Measurements from ENCODE around the gene RRN3. TPM values are rescaled to one million over a fixed set of nuclear protein-coding genes. Genes with fewer than 3 reads are reported as not detected.

Gene RRN3
- polyA plus RNA-seq, 1 donor (not counting 4 experiments of a cell fraction or from before 2014, with no cell fraction given): 60.3 TPM

- H3K4me2 ChIP-seq (ENCODE audit: control insufficient read depth, extremely low read depth, insufficient read depth, low read depth, low read length): peak overlapping the region; percentile 85
- dilution Hi-C loops (cut with MboI; ENCODE audit: extremely low pct_ligation_motif_present, low sequenced_read_pairs): no loop called here
- no peak overlapping the region for H3K27ac ChIP-seq (ENCODE audit: control insufficient read depth, insufficient read depth, low read length)
- FAIRE-seq (no peak), DNase-seq (ENCODE audit: low read depth, low spot score) (no peak)
- H3K4me1 ChIP-seq (ENCODE audit: control insufficient read depth, extremely low read depth, insufficient read depth, low read length): peaks cover 6% of the 10 kb centered on the region
- TF ChIP-seq CTCF (optimal IDR thresholded peaks at IDR 0.05 in 1 of 3, IDR thresholded peaks at IDR 0.05 in 1 of 3, conservative IDR thresholded peaks at IDR 0.05 in 1 of 3; ENCODE audit: extremely low read depth in 1 of 3, insufficient read depth in 2 of 3, low read length in 3 of 3) (no peak), EZH2 (IDR thresholded peaks at IDR 0.05; ENCODE audit: low read length) (no peak)
- peak overlapping the region; percentile 77 to 92 (median 80) for H3K4me3 ChIP-seq (ENCODE audit: control insufficient read depth in 2 of 3, extremely low read depth in 1 of 3, insufficient read depth in 2 of 3, low read depth in 1 of 3, low read length in 3 of 3)
- no peaks in the 10 kb centered on the region for H3K9me1 ChIP-seq (ENCODE audit: control insufficient read depth, extremely low read depth, insufficient read depth, low read length)
- peaks cover 25% of the 10 kb centered on the region for H3K79me2 ChIP-seq (ENCODE audit: control insufficient read depth, insufficient read depth, low read length)
- H3K36me3 ChIP-seq (ENCODE audit: control insufficient read depth in 2 of 2, extremely low read depth in 1 of 2, insufficient read depth in 2 of 2, low read length in 2 of 2): peaks cover 0 to 4% of the 10 kb centered on the region in 2 experiments
- H3K27me3 ChIP-seq (ENCODE audit: control insufficient read depth, extremely low read depth, insufficient read depth, low read length): no peaks in the 10 kb centered on the region
- no peaks in the 10 kb centered on the region for H4K20me1 ChIP-seq (ENCODE audit: control insufficient read depth, extremely low read depth, insufficient read depth, low read length)
- no peaks in the 10 kb centered on the region for H3K9me3 ChIP-seq (ENCODE audit: control insufficient read depth, low read depth, low read length)
- H2AFZ ChIP-seq (ENCODE audit: control insufficient read depth, low read length): peak overlapping the region; percentile 83
- peak overlapping the region; percentile 81 for H3K9ac ChIP-seq (ENCODE audit: control insufficient read depth, extremely low read depth, insufficient read depth, low read length)
Measured at GRCh38 chr16:15054357-15055140, 39.5 kb downstream of the RRN3 start.

- Histone ChIP-seq H4K20me1 (ENCODE audit: control insufficient read depth, extremely low read depth, insufficient read depth, low read length) (no peaks in the 10 kb centered on the region), H3K9me3 (ENCODE audit: control insufficient read depth, low read depth, low read length) (no peaks in the 10 kb centered on the region), H3K79me2 (ENCODE audit: control insufficient read depth, insufficient read depth, low read length) (peaks cover 25% of the 10 kb centered on the region), H3K9ac (ENCODE audit: control insufficient read depth, extremely low read depth, insufficient read depth, low read length) (no peak overlapping the region), H3K4me3 (ENCODE audit: control insufficient read depth in 2 of 3, extremely low read depth in 1 of 3, insufficient read depth in 2 of 3, low read depth in 1 of 3, low read length in 3 of 3) (no peak overlapping the region), H3K4me1 (ENCODE audit: control insufficient read depth, extremely low read depth, insufficient read depth, low read length) (peaks cover 6% of the 10 kb centered on the region), H3K27ac (ENCODE audit: control insufficient read depth, insufficient read depth, low read length) (no peak overlapping the region), H3K4me2 (ENCODE audit: control insufficient read depth, extremely low read depth, insufficient read depth, low read depth, low read length) (no peak overlapping the region), H3K36me3 (ENCODE audit: control insufficient read depth in 2 of 2, extremely low read depth in 1 of 2, insufficient read depth in 2 of 2, low read length in 2 of 2) (peaks cover 0 to under 1% of the 10 kb centered on the region in 2 experiments), H3K27me3 (ENCODE audit: control insufficient read depth, extremely low read depth, insufficient read depth, low read length) (no peaks in the 10 kb centered on the region), H2AFZ (ENCODE audit: control insufficient read depth, low read length) (no peak overlapping the region), H3K9me1 (ENCODE audit: control insufficient read depth, extremely low read depth, insufficient read depth, low read length) (no peaks in the 10 kb centered on the region)
- FAIRE-seq: no peak
- dilution Hi-C loops (cut with MboI; ENCODE audit: extremely low pct_ligation_motif_present, low sequenced_read_pairs): no loop called here
- TF ChIP-seq EZH2 (IDR thresholded peaks at IDR 0.05; ENCODE audit: low read length) (no peak), CTCF (optimal IDR thresholded peaks at IDR 0.05 in 1 of 3, IDR thresholded peaks at IDR 0.05 in 1 of 3, conservative IDR thresholded peaks at IDR 0.05 in 1 of 3; ENCODE audit: extremely low read depth in 1 of 3, insufficient read depth in 2 of 3, low read length in 3 of 3) (no peak)
- no peak for DNase-seq (ENCODE audit: low read depth, low spot score)
Measured at GRCh38 chr16:15053904-15054303, 40.2 kb downstream of the RRN3 start.

Measured in keratinocyte (primary cell).